Osteocyte (in vitro differentiated cells): ENCODE data around the gene MLLT3. TPM values are rescaled to one million over a fixed set of nuclear protein-coding genes. Genes with fewer than 3 reads are reported as not detected.

Experiments
- DNase-seq: peaks from one replicate; pipeline ENCODE4 v3.0.0; 2021; ENCODE audit warnings: mixed read lengths; ENCODE audit not compliant: unreplicated experiment; ENCODE audit errors: extremely low spot score
- H3K27ac Mint-ChIP-seq: one replicate; pipeline ENCODE4 v1.8.0; 2021; ENCODE audit warnings: mild to moderate bottlenecking, mixed read lengths; ENCODE audit not compliant: unreplicated experiment
- H3K27me3 Mint-ChIP-seq: one replicate; pipeline ENCODE4 v1.8.0; 2021; ENCODE audit warnings: mixed read lengths; ENCODE audit not compliant: unreplicated experiment
- H3K36me3 Mint-ChIP-seq: one replicate; pipeline ENCODE4 v1.8.0; 2021; ENCODE audit warnings: mixed read lengths; ENCODE audit not compliant: unreplicated experiment
- H3K4me1 Mint-ChIP-seq: one replicate; pipeline ENCODE4 v1.8.0; 2021; ENCODE audit warnings: mixed read lengths; ENCODE audit not compliant: unreplicated experiment
- H3K4me3 Mint-ChIP-seq: one replicate; pipeline ENCODE4 v1.8.0; 2021; ENCODE audit warnings: mild to moderate bottlenecking, moderate library complexity, mixed read lengths; ENCODE audit not compliant: unreplicated experiment
- H3K9me3 Mint-ChIP-seq: one replicate; pipeline ENCODE4 v1.8.0; 2021; ENCODE audit warnings: mixed read lengths; ENCODE audit not compliant: unreplicated experiment
- CTCF ChIP-seq: fragments of 200-600 bp; sonication (generic); IDR thresholded peaks from 2 replicates; pipeline ENCODE4 v1.5.0; 2021; ENCODE audit warnings: antibody characterized with exemption, mild to moderate bottlenecking, moderate library complexity
- total RNA-seq: library from RNA; stranded (reverse); gene quantifications from 2 replicates; pipeline ENCODE4 v1.2.1, GENCODE V29; 2021

The MLLT3 gene
- total RNA-seq, 1 donor from 2014 or later = 19.5 TPM

GRCh38 chr9:20538956-20539355 is 83.3 kb downstream of the MLLT3 start:
- TF ChIP-seq CTCF = no peak
- H3K9me3 Mint-ChIP-seq = peaks cover 11% of the 10 kb centered on the region
- H3K4me3 Mint-ChIP-seq = no peak overlapping the region

GRCh38 chr9:20538092-20538491 is 84.2 kb downstream of the MLLT3 start:
- no peak for DNase-seq
- H3K36me3 Mint-ChIP-seq = peaks cover 10% of the 10 kb centered on the region
- peaks cover 2% of the 10 kb centered on the region for H3K4me1 Mint-ChIP-seq
- TF ChIP-seq CTCF = no peak
- H3K27ac Mint-ChIP-seq = no peak overlapping the region
- peaks cover 8% of the 10 kb centered on the region for H3K9me3 Mint-ChIP-seq
- H3K4me3 Mint-ChIP-seq = no peak overlapping the region
- no peaks in the 10 kb centered on the region for H3K27me3 Mint-ChIP-seq

More at GRCh38 chr9:20538956-20539355, 83.3 kb downstream of the MLLT3 start:
- Mint-ChIP-seq H3K36me3 (peaks cover 10% of the 10 kb centered on the region), H3K27ac (no peak overlapping the region), H3K4me1 (peaks cover 2% of the 10 kb centered on the region), H3K27me3 (no peaks in the 10 kb centered on the region)
- DNase-seq = no peak

GRCh38 chr9:20537294-20537693 is 85.0 kb downstream of the MLLT3 start:
- no peak for DNase-seq
- Mint-ChIP-seq H3K36me3 (peaks cover 10% of the 10 kb centered on the region), H3K4me1 (peaks cover 2% of the 10 kb centered on the region), H3K27me3 (no peaks in the 10 kb centered on the region), H3K27ac (no peak overlapping the region), H3K4me3 (no peak overlapping the region), H3K9me3 (peaks cover 8% of the 10 kb centered on the region)
- TF ChIP-seq CTCF = no peak

GRCh38 chr9:20532584-20532983 is 89.7 kb downstream of the MLLT3 start:
- no peaks in the 10 kb centered on the region for H3K36me3 Mint-ChIP-seq
- H3K27me3 Mint-ChIP-seq = no peaks in the 10 kb centered on the region
- H3K4me3 Mint-ChIP-seq = no peak overlapping the region
- DNase-seq = no peak
- TF ChIP-seq CTCF = no peak
- no peak overlapping the region for H3K27ac Mint-ChIP-seq
- no peaks in the 10 kb centered on the region for H3K9me3 Mint-ChIP-seq
- H3K4me1 Mint-ChIP-seq = no peaks in the 10 kb centered on the region

GRCh38 chr9:20529837-20530236 is 92.5 kb downstream of the MLLT3 start:
- H3K9me3 Mint-ChIP-seq = no peaks in the 10 kb centered on the region
- no peak for TF ChIP-seq CTCF
- no peaks in the 10 kb centered on the region for H3K36me3 Mint-ChIP-seq
- H3K4me3 Mint-ChIP-seq = no peak overlapping the region
- no peaks in the 10 kb centered on the region for H3K27me3 Mint-ChIP-seq
- no peak for DNase-seq
- H3K4me1 Mint-ChIP-seq = peaks cover 16% of the 10 kb centered on the region
- H3K27ac Mint-ChIP-seq = no peak overlapping the region
